Neural progenitor cell (in vitro differentiated cells): ENCODE measurements around the gene TEKT2.

Experiments
- CTCF ChIP-seq: fragments of 200-600 bp; sonication (generic); IDR thresholded peaks from 2 replicates; pipeline ENCODE4 v1.5.1; 2017; ENCODE audit warnings: antibody characterized with exemption, mild to moderate bottlenecking
- EZH2 ChIP-seq: fragments of 200-600 bp; sonication (generic); IDR thresholded peaks from 2 replicates; pipeline ENCODE4 v1.6.1; 2017; ENCODE audit warnings: antibody characterized with exemption, mild to moderate bottlenecking, moderate library complexity
- EZH2phosphoT487 ChIP-seq: fragments of 200-600 bp; sonication (generic); IDR thresholded peaks from 2 replicates; pipeline ENCODE4 v1.6.1; 2017; ENCODE audit warnings: antibody characterized with exemption

GRCh38 chr1:36097693-36098585 is 14.0 kb downstream of the TEKT2 start:
- TF ChIP-seq CTCF (no peak), EZH2phosphoT487 (no peak), EZH2 (no peak)
